GM19351 (cell line): Measurements from ENCODE around the gene EXT2.

ENCODE experiments used
- ATAC-seq: cut with Tn5 transposase; IDR thresholded peaks from one replicate; pipeline ENCODE4 v1.9.1; 2021; ENCODE audit warnings: mild to moderate bottlenecking, moderate library complexity; ENCODE audit not compliant: unreplicated experiment

EXT2 gene

DNA sequence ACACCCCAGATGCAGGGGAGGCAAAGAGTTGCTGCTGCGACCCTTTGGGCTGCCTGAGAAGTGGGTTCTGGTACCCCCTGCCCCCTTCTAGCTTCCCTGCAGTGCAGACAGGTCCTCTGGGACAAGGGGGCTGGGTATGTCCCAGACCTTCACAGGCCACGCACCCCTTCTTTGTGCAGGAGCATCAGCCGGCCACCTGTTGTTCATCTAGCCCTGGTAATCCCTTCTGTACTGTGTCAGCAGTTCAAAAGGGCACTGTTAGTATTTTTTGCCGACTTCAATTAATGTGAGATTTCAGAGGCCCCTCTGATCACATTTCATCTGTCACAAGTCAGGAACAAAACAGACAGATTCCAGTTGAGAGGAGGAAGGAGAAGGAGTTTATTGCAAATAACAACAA, 164.6 kb downstream of the EXT2 start:
- no peak for ATAC-seq

DNA sequence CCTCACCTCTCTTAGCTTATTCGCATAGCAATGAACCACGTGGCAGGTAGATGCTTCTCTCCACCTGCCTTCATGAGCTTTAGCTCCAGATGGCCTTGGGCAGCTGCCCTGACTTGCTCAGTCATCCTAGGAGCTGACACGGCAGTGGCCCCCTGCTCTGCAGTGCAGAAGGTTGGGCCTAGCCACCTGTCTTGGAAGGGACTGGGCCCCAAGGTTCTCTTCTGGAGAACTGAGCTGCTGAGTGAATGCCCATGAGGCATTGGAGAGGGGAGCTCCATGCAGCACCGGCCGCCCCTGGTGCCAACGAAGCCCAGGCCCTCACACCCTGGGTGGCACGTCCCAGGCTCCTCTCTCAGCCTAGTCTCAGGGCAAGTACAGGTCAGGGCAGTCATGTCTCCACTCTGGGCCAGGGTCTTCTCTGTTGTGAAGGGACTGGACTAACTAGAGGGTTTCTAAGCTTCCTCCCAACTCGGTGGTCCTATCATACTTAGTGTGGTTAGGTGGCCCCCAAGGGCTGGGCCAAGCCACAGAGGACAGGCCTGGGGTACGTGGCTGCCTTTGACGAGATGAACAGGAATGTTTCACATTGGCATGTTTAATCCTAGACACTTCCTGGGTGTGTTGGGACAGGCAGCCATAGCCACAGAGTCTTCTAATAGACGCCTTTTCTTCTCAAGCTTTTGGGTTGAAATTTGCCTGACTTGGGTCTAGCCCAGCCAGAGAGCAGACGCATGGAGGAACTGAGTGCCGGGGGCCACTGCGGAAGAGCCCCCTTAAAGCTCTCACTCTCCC, 166.5 kb downstream of the EXT2 start:
- ATAC-seq: no peak

DNA sequence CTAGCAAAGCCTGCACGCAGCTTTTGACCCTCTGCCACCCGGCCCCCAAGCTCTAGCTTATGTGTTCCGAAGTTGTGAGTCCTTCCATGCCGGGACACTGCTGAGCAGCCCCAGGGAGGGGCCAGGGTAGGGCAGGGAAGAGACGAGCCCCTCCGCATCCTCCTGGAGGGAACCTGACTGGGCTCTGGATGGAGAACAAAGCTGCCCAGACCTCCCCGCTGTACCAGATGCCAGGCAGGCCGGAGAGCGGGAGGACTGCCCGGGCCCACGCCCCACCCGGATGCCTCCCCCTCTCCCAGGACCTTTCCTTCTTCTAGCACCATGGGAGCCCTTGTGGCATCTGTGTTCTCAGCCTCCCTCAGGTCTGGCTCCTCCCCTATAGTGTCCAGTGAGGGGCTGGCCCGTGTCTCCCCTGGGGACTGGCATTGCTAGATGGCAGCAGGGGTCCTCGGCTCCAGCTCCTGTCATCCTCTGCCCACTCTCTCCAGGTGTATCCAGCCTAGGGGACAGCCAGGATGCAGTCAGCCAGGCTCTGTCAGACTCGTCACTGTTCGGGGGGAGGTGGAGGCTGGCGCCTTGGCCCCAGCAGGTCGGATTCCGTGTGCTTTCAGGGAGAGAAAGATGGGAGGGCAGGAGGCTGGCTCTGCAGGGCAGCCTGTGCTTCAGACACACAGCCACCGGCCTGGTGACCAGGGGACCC, 168.4 kb downstream of the EXT2 start:
- ATAC-seq: no peak

- no peak for ATAC-seq
These were observed 168.9 kb downstream of the EXT2 start for GRCh38 chr11:44264438-44264749.

DNA sequence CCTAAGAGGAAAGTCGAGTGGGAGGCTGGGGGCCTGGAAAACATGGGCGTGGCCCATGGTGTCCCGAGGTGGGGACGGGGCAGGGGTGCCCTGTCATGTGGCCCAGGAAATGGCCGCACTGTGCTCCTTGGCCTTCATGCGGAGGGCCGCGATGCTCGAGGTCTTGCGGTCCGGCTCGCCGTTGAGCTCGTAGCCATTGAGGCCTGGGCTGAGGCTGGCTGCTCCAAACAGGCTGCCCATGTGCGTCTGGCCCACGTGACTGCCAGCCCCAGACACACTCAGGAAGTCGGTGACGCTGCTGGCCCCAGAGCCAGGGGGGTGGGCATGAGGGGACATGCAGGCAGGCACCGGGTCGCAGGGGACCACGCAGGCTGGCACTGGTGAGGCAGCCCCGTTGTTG, 169.3 kb downstream of the EXT2 start:
- ATAC-seq: no peak

DNA sequence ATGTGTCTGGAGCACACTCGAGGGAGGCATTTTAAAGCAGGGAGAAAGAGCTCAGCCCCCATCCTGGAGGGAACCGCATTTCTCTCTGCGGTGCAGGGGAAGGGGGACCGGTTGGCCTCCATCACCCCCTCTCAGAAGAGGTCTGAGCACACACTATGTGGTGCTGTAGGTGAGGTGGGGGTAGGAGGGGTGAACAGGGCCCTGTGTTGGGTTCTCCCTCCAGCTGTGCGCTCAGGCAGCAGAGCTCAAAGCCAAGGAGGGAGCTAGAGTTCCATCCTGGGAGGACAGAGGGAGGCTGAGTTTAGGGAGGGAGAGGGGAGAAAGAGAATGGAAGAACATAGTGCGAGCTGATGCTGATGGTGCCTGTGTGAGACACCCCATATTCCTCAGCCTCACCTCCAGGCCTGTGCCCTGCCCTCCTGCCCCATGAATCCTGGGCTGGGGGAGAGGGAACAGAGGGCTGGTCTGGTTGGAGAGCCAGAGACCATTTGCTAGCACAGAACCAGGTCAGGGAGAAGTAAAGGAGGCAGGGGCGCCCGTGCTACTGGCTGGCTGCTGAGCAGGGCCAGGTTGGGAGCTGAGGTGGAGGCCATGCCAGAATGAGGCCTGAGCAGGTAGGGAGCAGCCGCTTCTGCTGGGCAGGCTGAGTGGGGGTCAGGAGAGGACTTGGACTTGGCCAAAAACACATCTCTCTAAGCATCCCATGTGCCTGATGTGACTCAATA, 170.7 kb downstream of the EXT2 start:
- no peak for ATAC-seq

DNA sequence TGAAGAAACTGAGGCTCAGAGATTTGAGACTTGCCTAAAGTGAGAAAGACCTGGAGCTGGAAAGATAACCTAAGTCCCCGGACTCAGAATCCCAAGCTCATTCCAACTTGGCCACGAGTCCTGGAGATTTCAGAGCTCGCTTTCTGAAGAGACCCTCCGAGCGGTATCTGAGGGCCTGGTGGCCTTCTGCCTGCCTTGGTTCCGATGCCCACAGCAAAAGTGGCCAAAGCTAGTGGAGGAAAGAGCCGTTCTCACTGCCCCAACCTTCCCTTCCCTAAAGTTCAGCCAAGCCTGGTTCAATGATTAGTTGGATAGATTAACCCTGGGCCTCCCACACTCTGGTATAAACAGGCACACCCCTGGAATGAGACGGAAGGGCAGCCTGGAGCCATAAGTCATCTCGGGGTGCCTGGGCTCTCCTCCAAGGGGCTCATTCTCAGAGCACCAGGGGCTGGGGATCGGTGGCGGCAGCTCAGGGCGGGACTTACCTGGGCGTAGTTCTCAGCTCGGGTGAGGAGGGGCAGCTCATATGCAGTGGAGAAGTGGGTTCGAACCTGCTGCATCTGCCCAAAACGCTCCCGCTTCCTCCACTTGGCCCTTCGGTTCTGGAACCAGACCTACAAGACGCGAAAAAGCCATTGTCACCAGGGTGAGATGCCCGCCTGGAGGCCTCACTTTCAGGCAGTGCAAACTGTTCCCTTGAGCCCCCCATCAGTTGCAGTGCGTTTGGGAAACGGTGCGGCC, 171.7 kb downstream of the EXT2 start:
- no peak for ATAC-seq

- ATAC-seq: no peak
These were observed 172.5 kb downstream of the EXT2 start for GRCh38 chr11:44267750-44268613.

GRCh38 chr11:44268614-44269080, 173.2 kb downstream of the EXT2 start:
- ATAC-seq: no peak

DNA sequence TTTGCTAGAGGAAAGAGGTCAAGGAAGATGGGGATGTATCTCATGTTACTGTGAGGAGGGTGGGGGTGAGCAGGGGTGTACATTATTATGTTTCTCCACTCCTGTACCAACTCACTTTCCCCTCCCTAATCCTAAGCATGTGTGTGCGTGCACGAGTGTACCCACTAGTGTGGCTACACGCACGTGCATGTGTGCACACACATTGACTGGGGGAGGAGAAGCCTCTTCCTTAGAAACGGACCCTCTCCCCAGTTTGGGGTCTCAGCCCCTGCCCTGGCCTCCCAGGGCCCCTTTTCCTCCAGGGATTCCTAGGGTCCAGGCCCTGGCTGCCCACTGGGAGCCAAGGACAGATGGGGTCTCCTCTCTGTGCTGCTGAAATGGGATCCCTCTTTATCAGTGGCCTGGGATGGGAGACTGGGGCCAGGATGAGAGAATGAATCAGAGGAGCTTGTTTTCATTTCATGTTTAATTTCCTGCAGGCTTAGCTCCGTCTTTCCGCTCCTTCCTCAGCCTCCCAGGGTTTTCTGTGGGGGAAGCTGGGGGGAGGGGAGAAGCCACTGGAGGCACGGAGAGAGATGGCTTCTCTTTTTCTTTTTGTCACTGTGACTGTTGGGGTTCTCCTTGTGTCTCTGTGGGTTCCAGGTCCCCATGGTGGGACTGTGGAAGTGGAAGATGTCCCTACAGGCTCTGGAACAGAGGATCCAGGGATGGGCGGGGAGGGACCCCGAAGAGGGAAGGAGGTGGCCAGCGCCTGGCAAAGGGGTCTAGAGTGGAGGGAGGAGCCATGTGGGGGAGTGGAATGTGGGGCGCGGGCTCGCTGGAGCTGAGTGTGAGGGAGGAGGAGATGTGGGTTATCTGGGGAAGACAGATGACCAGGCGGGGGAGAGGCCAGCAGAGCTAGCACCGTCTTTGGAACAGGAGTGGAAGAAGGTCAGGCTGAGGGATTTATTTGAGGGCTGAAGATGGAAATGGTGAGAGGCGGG, 174.2 kb downstream of the EXT2 start:
- ATAC-seq: no peak

DNA sequence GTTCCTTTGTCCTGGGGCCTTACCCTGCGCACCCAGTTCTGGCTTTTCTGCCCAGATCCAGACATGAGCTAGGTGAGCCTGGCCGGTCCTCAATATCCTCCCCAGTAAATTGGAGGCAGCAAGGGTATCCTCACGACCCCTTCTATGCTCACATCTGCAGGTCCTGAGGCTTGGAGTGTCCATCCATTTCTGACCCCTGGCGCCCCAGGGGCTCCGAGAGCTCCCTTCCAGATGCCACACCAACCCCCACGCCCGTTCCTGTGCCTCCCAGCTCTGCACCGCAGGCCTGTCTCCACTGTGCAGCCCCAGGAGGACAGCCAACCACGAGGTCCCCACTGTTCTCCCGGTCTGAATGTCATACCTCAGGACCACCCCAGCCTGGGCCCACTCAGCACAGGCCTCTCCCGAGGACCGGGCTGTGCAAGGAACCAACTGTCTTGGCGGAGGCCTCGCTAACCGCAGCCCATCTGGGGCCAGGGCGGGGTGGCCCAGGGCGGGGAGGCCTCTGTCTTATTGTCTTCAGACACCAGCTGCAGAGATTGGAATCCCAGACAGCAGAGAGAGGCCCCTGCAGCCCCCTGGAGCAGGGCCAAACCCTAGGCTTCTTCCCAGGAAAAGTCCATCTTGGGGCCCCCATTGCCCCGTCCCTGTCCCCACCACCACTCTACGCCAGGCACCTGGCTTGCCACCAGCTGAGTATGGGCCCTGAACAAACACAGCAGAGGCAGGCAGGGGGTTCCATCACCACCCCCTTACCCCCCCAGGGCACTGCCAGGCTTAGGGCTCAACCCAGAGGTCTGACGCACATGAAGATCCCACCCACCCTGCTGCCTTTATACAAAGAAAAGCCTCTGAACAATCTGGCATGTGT, 175.2 kb downstream of the EXT2 start:
- ATAC-seq: no peak

DNA sequence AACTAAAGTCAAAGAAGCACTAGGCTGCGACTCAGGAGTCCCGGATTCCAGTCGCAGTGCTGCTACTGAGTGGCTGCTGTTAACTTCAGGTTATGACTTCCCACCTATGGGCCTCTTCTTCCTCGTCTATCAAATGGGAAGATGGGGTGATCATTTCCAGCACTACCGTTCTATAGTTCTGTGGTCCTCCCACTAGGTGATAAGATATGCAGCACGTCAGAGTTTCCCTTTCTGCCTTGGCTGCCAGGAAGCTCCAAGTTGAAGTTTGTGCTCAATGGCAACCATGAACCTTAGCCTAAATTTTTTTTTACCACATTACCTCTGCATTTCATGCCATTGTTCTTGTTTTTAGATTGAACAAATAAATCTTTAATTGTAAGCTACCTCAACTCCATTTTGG, 175.8 kb downstream of the EXT2 start:
- ATAC-seq: no peak

DNA sequence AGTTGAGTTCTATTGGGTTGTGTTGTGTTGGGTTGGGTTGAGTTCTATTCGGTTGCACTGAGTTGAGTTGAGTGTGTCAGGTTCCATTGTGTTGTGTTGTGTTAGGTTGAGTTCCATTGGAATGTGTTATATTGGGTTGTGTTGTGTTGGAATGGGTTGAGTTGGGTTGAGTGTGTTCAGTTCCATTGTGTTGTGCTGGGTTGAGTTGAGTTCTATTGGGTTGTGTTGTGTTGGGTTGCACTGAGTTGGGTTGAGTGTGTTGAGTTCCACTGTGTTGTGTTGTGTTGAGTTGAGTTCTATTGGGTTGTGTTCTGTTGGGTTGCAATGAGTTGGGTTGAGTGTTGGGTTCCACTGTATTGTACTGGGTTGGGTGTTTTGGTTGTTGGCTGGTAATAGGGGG, 178.9 kb downstream of the EXT2 start:
- no peak for ATAC-seq

- no peak for ATAC-seq
These were observed 179.8 kb downstream of the EXT2 start for GRCh38 chr11:44275241-44275640.

GRCh38 chr11:44275961-44276550, 180.6 kb downstream of the EXT2 start:
- no peak for ATAC-seq

GRCh38 chr11:44277196-44278090, 182.0 kb downstream of the EXT2 start:
- ATAC-seq: no peak

DNA sequence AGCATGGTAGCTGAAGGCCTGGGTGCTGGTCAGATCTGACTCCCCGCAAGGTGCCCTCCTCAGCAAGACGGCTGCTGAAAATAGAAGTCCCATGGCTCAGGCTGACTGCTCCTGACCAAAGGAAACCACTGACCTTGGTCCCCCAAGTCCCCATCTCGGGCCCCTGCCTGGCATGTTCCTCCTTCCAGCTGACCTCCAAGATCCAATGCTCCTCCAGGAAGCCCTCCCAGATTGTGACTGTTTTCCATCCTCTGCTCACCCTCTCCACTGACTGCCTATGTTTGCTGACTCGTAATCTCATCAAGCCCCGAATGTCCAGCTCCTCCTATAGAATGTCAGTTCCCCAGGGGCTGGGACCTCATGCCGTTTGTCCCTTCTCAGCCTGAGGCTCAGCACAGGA, 184.0 kb downstream of the EXT2 start:
- ATAC-seq: no peak
